ENCODE results near the gene BMP2K.

- no peak for TF ChIP-seq EZH2 (IDR thresholded peaks at IDR 0.05; ENCODE audit: low read length, missing control alignments)
- TF ChIP-seq, protein P1, sequence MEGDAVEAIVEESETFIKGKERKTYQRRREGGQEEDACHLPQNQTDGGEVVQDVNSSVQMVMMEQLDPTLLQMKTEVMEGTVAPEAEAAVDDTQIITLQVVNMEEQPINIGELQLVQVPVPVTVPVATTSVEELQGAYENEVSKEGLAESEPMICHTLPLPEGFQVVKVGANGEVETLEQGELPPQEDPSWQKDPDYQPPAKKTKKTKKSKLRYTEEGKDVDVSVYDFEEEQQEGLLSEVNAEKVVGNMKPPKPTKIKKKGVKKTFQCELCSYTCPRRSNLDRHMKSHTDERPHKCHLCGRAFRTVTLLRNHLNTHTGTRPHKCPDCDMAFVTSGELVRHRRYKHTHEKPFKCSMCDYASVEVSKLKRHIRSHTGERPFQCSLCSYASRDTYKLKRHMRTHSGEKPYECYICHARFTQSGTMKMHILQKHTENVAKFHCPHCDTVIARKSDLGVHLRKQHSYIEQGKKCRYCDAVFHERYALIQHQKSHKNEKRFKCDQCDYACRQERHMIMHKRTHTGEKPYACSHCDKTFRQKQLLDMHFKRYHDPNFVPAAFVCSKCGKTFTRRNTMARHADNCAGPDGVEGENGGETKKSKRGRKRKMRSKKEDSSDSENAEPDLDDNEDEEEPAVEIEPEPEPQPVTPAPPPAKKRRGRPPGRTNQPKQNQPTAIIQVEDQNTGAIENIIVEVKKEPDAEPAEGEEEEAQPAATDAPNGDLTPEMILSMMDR (conservative IDR thresholded peaks at IDR 0.05 in 1 of 2, IDR thresholded peaks at IDR 0.05 in 1 of 2; ENCODE audit: low read depth in 1 of 2, low read length in 2 of 2), result no peak
Observed at GRCh38 chr4:78938474-78938867, 162.3 kb downstream of the BMP2K start.
